HG02678 (cell line): ENCODE measurements around the gene RAB11FIP5.
"Not testable (repeated sequence)": the region's sequence is repeated elsewhere in the genome, so short reads cannot be mapped to it uniquely, and the experiment has no call there.

Experiments used
- ATAC-seq: cut with Tn5 transposase; IDR thresholded peaks from one replicate; pipeline ENCODE4 v1.9.1; 2021; ENCODE audit warnings: mild to moderate bottlenecking, moderate library complexity; ENCODE audit not compliant: unreplicated experiment

Gene RAB11FIP5

DNA sequence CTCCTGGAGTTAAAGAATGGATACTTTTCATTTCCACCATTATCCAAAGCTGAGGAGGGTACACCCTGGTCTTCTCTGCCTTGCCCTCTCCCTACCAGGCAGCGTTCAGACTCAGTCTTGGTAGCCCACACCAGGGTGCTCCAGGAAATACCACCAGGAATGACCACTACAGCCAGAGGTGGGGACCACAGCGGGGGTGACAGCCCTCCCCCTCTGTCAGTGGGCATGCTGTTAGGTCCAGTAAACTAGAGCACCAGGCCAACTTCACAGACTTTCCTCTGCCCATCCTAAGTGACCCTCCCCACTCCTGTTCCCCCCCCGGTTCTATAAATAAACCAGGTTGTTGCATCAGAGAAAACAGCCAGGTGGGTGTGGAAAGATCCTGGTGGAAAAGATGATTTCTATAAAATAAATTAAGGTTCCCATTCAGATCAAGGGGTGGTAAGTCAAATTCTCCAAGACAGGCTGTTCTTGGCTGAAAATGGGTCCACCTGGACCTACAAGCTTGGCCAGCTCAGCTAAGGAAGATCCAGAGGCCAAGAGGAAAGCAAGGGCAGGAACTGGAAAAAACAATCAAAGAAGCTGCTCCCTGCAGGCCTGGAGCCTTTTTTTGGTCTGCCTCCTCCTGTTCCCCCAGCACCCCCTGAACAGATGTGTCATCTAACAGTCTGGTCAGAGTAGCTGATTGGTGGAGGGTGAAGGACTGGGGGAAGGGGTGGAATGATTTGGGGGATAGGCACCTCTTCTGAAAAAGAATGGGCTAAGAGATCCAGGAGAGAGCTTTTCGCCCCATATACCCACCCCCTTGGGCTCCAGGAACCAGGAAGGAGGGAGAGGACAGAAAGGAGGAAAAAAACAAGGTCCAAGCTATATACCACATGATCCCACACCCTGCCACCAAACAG is 2.3 kb downstream of the RAB11FIP5 start:
- ATAC-seq: no peak

DNA sequence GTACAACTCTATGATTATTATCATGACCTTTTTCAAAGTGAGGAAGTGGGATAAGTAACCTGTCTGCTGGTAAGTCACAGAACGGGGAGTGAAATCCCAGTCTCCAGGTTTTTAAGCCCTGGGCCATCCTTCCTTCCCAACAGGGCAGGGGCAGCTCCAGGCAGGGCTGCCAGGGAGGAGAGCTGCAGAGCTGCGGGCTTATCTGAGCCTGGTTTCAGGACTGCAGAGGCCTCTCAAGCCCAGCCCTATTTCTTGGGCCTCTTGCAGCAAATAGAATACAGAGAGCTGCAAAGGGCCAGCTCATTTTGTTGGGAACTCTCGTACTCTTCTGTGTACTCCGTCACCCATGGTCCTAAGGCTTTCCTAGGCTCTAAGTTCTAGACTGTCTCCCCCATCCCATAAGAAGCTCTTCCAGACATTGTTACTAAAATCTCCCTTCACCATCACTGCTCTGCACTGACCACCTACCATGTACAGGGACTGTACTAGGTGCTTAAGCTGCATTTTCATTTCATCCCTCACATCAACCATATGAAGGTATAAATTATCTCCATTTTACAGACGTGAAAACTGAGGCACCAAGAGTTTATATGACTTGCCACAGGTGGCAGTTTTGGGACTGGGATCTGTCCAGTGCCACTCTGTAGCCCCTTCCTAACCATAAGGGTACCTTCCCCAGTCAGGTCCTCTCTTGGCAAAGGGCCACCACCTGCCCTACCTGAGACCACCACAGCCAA is 3.1 kb downstream of the RAB11FIP5 start:
- ATAC-seq: no peak

DNA sequence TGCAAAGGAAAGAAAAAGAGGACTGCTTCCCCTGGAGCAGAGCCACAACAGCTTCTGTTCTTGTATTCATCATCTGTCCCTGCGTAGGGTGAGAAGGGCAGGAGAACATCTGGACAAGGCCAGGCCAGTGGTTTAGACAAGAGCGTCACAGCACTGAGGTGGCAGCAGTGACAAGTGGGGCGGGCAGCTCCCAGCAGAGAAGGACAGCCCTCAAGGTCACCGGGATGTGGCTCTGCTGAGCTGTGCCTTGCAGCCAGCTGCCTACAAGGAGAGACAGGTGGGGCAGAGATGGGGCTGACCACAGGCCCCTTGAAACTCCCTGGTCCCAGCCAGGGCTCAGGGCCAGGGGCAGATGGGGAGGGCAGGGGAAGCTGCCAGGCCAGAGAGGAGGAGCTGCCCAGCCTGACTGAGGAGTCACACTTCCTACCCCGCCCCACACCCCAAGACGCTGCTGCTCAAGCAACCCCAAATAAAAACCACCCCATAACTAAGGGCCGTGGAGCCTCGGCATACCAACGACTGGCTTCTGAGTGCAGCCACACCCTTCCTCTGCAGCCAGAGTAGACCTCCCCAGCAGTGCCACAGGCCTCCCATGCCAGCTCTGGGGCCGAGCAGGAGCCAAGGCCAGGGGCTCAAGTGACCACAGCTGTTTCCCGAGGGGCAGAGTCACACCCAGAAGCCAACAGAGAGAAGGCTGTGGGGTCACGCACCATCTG is 5.4 kb downstream of the RAB11FIP5 start:
- ATAC-seq: no peak

GRCh38 chr2:73106791-73107190 is 6.0 kb downstream of the RAB11FIP5 start:
- ATAC-seq: no peak

GRCh38 chr2:73105511-73105971 is 7.2 kb downstream of the RAB11FIP5 start:
- no peak for ATAC-seq

GRCh38 chr2:73104933-73105332 is 7.8 kb downstream of the RAB11FIP5 start:
- no peak for ATAC-seq

DNA sequence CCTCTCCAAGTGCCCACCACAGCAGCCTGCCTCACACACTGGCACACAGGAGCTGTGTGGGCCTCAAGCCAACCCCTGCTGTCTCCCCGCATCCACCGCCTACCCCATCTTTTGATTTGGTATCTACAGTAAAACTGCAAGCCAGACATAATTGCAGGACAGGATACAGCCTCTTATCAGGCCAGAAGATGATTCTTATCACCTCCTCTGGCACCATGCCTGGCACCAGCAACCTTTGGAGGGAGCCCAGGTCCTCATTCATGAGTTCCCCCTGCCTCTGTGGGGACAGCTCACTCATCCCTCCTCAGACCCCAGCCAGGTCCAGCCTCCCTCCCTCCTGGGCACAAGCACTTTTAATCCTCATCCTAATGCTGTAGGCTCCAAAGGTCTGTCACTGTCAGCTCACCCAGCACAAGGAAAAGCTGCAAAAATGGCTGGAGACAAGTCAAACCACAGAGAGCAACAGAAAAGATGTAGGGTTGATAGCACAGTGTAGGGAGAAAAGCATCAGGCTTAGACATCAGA is 9.7 kb downstream of the RAB11FIP5 start:
- no peak for ATAC-seq

- ATAC-seq: no peak
Measured at GRCh38 chr2:73101626-73102256, 11.0 kb downstream of the RAB11FIP5 start.

DNA sequence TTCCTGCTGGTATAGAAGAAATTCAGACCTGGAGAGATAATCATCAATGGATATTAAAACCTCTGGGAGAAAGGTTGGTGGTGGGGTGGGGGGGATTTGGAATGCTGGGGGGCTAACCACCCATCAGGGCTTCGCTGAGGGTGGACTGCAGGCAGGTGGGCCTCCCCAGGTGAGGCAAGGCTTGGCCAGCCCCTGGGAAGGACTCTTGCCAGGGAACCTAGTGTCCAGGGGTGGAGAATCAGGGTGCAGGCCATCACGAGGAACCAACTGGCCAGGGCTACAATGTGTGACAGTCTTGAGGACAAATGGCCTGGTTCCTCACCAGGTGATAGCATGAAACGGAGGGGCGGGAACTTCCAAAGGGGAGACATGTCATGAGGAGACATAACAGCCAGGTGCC is 11.8 kb downstream of the RAB11FIP5 start:
- no peak for ATAC-seq

DNA sequence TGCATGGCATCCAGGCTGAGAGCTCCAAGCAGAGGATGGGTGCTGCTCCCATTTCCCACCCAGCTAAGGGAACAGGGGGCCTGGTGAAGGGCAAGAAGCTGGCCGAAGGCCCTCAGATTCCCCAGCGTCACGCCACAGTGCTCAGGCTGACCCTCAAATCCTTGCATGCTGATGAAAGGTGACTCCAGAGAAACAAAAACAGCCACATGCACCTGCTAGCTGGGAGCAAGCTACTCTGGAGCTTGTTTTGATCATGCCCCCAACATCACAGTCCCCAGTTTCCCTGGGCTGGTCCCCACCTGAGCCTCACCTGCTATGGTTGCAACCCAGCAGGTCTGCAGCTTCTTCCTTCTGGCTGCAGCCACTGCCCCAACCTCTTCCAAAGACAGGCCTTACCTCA is 13.3 kb downstream of the RAB11FIP5 start:
- ATAC-seq: no peak

- ATAC-seq: no peak
Measured at GRCh38 chr2:73095910-73096309, 16.8 kb downstream of the RAB11FIP5 start.

- ATAC-seq: not testable (repeated sequence)
Measured at GRCh38 chr2:73093601-73094218, 19.0 kb downstream of the RAB11FIP5 start.

GRCh38 chr2:73092146-73092783 is 20.5 kb downstream of the RAB11FIP5 start:
- no peak for ATAC-seq

- ATAC-seq: no peak
Measured at GRCh38 chr2:73091696-73092095, 21.1 kb downstream of the RAB11FIP5 start.

- ATAC-seq: no peak
Measured at GRCh38 chr2:73091164-73091563, 21.6 kb downstream of the RAB11FIP5 start.

- no peak for ATAC-seq
Measured at GRCh38 chr2:73089270-73090030, 23.3 kb downstream of the RAB11FIP5 start.

- no peak for ATAC-seq
Measured at GRCh38 chr2:73088703-73089102, 24.0 kb downstream of the RAB11FIP5 start.

GRCh38 chr2:73088211-73088610 is 24.5 kb downstream of the RAB11FIP5 start:
- no peak for ATAC-seq

DNA sequence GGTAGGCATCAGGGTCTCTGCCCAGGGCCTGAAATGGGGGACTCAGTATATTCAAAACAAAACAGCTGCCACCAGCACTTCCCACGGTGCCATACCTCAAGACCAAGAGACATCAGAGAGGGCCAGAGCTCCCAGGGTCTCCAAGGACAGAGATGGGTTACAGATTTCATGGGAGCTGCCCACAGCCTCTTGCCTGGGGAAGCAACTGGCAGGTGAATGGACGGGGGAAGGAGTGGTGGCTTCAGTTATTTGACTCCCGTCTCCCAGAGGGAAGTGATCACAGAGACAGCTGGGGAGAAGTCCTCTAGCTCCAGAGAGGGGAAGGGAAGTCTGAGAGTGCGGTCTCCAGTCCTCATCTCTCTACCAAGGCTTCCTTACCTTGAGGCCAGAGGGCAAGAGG is 25.4 kb downstream of the RAB11FIP5 start:
- ATAC-seq: no peak
